Hepatocyte (in vitro differentiated cells): ENCODE results near the gene WDR18.

Experiments
- CTCF ChIP-seq: fragments of 200-600 bp; sonication (generic); IDR thresholded peaks from 2 replicates; pipeline ENCODE4 v1.5.1; 2016; ENCODE audit warnings: antibody characterized with exemption, mild to moderate bottlenecking; ENCODE audit not compliant: poor library complexity
- EZH2 ChIP-seq: fragments of 200-600 bp; sonication (generic); IDR thresholded peaks from 2 replicates; pipeline ENCODE4 v1.6.1; 2016; ENCODE audit warnings: antibody characterized with exemption, mild to moderate bottlenecking, borderline replicate concordance
- EZH2phosphoT487 ChIP-seq: fragments of 200-600 bp; sonication (generic); IDR thresholded peaks from one replicate; pipeline ENCODE4 v1.6.1; 2018; ENCODE audit warnings: antibody characterized with exemption, mild to moderate bottlenecking, low read depth, moderate library complexity; ENCODE audit not compliant: unreplicated experiment, severe bottlenecking

- no peak for TF ChIP-seq CTCF
- no peak for TF ChIP-seq EZH2phosphoT487
- TF ChIP-seq EZH2 = no peak
These were observed 52.0 kb downstream of the WDR18 start for GRCh38 chr19:1035998-1036621.
